HG02970 (cell line): ENCODE results near the gene GGA2.
"Not testable (repeated sequence)": the region's sequence is repeated elsewhere in the genome, so short reads cannot be mapped to it uniquely, and the experiment has no call there.

Experiments
- ATAC-seq: cut with Tn5 transposase; IDR thresholded peaks from one replicate; pipeline ENCODE4 v1.9.1; 2021; ENCODE audit warnings: mild to moderate bottlenecking, moderate library complexity, moderate number of reproducible peaks; ENCODE audit not compliant: unreplicated experiment, low FRiP score

The GGA2 gene

DNA sequence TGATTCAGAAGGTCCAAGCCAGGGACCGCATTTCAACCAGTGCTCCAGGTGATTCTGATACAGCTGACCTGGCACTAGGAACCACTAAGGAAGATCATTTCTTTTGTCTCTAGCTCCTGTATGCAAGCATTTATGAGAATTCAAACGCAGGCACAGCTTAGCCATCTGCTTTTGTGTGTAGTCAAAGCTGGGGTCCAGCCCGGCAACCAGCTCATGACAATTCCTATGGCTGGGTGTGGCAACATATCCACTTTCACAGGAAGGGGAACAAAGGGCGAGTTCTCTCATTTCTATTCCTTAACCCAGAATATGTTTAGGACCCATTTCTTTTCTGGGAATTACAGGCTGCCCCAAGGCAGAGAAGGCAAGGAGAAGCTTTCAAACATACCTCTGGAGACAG, 30.0 kb downstream of the GGA2 start:
- no peak for ATAC-seq

DNA sequence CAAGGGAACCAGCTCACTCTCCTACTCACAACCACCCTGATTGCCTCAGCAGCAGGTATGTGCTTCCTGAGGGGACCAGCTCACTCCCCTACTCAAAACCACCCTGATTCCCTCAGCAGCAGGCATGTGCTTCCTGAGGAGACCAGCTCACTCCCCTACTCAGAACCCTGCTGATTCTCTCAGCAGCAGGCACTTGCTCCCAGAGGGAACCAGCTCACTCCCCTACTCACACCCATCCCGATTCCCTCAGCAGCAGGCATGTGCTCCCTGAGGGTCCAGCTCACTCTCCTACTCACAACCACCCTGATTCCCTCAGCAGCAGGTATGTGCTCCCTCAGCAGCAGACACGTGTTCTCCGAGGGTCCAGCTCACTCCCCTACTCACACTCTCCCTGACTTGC, 31.2 kb downstream of the GGA2 start:
- ATAC-seq, result no peak

DNA sequence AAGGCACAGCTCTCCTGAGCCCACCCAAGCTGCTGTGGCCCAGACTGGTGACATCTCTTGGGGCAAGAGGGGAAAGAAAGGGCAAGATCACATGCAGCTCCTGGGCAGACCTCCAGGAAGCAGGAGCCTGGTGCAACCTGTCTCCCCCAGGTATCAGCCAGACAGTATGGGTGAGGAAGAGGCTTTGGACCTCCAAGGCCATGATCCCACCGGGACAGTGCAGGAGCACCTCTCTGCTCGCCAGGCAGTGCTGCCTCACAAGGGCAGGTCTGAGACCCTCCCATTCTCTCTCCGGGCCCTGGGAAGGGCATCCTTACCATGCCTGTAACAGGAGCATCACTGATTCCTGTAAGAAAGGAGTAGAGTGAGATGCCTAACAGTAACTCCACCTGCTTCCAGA, 31.7 kb downstream of the GGA2 start:
- no peak for ATAC-seq

DNA sequence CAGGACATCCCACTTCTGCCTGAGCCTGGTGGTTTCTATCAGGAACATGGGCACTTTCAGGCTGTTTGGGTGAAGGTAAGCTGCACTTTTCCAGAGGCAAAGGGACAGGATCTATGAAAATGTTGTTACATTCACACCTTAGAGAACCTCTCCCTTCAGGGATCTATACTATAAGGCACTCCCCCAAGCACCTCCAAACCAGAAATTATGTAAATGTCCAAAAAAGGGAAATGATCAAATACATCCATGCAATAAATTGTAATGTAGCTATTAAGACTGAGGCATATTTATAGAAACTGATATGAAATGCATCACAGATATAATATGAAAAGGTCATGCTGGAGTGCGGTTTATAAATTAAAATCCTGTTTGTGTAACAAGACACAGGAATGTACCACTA, 34.0 kb downstream of the GGA2 start:
- no peak for ATAC-seq

DNA sequence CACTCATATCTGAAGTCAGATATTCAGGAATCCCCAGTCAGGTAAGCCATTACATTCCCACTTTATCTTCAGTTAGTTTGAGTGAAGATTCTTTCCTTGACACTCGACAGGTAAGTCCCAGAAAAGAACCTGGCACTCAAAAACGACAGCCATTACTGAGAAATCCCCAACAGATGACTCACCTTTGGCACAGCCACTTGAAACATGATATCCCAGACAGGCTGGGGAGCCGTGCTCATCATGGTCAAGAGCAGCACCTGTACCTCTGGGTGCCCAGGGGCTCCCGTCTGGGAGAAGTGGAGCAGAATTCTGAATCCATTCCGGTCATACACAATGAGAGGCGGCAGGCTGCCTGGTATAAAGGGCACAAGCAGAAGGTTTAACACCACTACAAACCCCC, 40.5 kb downstream of the GGA2 start:
- ATAC-seq, result no peak

DNA sequence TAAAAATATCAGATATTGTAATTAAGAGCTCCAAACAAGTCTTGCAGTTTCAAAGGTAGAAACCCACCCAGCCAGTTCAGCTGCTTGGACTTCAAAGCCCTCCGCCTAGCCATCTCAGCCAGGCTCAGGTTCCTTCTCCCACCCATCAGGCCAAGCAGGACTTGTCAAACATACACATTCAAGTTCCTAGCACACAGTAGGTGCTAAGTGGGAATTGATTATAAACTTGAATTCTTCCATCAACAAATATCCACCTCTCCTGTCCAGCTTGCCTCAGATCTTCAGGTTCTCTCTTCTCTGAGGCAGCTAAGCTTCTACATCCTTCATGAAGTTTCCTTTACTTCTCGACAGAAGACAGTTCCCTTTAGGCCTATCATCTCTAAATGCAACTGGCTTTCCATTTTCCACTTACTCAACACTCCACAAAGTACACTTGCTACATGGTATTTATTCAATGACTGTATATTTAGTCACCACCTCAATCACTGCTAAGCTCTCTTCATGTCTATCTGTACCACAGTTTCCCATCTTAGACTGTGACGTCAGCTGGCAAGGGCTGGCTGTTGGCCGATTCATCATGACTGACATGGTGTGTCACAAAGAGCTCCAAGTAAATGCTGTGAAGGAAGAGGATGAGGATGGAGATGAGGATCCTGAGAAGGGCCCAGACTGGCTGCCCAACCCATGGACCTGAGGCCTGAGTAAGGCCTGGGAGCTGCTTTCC, 44.0 kb downstream of the GGA2 start:
- ATAC-seq, result no peak

DNA sequence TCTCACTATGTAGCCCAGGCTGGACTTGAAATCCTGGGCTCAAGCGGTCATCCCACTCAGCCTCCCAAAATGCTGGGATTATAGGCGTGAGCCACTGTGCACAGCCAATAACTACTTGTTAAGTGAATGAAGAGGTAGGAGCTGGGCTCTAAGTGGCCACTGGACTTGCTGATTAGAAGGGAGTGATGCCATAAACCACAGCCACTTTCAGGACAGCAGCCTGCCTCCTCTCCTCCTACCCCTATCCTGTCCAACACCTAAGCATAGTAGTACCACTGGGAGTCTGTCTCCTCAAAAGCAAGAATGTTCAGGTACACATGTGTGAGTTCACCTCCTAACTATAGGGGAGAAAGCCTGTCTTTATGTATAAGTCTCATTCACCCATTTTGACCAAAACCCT, 45.1 kb downstream of the GGA2 start:
- ATAC-seq, result no peak

DNA sequence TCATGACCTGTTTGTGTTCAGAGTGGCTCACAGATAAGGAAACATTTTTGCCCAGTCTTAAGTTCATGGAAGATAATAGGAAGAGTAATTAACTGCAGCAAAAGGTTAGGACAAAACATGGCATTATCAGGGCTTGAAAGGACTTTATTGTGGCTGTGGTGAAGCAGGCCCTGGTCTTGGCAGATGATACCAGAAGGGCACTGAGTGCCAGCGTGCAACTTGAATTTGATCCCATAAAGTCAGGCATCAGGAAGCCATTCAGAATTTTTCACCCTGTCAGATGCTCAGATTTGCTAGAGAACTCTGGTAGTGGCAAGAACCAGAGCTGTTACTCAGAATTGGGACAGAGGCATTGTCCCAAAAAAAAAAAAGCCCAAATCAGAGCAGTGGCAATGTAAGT, 46.1 kb downstream of the GGA2 start:
- ATAC-seq, result no peak

DNA sequence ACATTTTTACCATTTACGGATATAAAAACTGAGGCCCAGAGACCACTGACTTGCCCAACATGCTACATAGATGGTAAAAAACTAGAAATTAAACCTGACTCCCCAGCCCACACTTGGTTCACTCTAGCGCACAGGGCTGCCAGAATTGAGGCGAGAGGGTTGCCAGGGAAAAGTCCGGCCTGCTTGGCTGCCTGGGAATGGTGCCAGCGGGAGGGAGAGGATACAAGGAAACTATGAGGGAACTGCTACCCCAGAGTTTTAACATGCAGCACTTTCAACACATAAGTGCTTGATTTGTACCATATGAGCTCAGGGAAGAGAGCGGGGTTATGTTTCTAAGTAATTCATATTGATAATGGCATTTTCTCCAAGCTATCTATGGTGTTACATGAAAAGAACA, 47.3 kb downstream of the GGA2 start:
- ATAC-seq, result not testable (repeated sequence)

DNA sequence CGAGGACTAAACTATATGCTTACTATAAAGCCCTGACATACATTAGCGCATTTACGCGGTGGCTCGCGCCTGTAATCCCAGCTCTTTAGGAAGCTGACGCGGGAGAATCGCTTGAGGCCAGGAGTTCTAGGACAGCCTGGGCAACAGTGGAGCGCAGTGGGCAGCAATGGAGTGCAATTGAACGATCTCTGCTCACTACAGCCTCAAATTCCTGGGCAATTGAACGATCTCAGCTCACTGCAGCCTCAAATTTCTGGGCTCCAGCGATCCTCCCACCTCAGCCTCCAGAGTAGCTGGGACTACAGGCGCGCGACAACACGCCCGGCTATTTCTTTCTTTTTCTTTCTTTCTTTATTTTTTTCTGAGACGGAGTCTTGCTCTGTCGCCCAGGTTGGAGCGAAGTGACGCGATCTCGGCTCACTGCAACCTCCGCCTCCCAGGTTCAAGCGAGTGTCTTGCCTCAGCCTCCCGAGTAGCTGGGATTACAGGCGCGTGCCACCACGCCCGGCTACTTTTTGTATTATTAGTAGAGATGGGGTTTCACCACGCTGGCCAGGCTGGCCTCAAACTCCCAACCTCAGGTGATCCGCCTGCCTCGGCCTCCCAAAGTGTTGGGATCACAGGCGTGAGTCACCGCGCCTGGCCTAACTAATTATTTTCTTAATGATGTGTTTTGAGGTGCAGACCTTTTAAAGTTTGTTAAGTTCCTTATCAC, 56.8 kb downstream of the GGA2 start:
- no peak for ATAC-seq

DNA sequence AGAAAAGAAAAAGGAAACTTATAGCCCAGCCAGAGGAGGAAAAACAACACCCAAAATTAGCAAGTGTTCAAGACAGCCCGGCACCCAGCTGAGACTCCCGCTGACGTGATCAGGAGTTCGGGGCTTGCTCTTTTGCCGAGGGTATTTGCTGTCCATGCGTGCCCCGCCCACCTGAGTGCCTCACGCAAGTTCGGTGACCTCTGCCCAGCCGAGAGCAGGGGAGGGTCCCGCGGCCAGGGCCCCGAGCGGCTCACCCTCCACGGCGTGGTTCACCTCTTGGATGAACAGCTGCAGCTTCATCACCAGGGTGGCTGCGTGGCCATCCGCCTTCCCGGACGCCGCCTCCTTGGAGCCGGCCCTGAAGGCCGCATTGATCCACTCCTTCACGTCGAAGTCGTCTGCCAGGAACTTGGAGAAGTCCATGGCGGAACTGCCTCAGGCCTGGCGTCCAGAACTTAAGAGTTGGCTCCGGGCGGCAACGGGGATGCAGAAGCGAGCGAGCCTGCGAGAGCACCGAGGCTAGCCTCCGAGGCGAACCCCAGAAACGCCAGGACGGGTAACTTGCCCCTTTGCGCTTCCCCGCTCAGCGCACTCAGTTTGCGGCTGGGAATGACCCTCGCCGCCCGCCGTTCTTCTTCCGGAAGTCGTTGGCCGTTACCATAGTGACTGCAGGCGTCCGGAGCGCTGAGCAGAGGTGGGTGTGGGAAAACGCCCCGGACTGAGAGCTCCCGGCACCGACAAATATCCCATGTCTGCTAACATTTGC, 57.5 kb downstream of the GGA2 start, which contains the start of gene COG7:
Gene COG7 (minus strand): TSS at position 618 of the 766 bp plus-strand sequence. CDS start 195 bp downstream, at position 423.
- peak; percentile 61 for ATAC-seq

DNA sequence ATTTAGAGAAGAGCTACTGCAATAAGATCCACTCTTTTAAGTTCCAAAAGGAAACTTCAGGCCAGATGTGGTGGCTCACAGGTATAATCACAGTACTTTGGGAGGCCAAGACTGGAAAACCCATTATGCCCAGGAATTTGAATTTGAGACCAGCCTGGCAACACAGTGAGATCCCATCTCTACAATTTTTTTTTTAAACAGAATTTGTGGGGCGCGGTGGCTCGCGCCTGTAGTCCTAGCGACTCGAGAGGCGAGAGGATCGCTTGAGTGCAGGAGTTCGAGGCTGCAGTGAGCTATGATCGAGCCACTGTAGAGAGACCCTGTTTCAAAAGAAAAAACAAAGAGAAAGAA, 58.1 kb downstream of the GGA2 start:
- no peak for ATAC-seq

DNA sequence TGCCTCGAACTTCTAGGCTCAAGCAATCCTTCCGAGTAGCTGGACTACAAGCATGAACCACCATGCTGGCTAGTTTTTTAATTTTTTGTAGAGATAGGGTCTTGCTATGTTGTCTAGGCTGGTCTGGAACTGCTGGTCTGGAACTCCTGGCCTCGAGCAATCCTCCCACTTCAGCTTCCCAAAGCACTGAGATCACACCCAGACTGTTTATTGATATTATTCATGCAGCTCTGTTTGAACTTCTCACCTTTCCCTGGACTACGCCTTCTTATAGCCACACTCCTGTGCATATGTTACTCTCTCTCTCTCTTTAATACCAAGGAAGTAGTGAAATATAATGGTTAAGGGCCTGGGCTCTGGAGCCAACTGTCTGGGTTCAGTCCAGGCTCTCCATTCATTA, 61.9 kb downstream of the GGA2 start:
- ATAC-seq, result no peak

DNA sequence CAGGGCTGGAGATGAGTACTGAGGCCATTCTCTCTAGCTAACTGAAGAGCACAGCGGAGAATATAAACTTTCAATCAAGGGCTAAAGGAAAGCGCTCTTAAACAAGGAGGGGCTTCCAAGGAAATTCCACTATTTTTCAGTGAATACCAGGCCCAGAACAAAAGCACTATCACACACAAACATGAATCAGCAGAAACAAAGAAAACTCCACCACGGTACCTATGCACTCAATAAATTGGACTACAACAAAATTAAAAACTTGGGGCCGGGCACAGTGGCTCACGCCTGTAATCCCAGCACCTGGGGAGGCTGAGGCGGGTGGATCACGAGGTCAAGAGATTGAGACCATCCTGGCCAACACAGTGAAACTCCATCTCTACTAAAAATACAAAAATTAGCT, 72.8 kb downstream of the GGA2 start:
- ATAC-seq, result not testable (repeated sequence)

DNA sequence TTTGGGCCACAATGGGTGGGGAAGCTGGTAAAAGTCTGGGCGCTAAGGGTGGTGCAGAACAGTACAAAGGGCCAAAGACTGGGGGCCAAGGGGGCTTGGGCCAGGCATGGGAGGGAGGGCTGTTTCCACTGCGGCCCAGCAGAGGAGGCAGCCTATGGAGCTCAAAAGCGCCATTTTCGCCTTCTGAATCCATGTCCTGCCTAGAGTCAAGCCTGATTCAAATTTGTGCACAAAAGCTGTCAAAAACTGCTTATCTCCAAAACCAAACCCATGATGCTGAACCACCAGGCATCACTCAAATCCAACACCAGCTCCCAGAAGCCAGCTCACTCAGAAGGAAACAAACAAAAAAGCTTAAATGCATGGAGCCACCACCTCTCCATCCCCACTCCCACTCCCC, 73.3 kb downstream of the GGA2 start:
- no peak for ATAC-seq

DNA sequence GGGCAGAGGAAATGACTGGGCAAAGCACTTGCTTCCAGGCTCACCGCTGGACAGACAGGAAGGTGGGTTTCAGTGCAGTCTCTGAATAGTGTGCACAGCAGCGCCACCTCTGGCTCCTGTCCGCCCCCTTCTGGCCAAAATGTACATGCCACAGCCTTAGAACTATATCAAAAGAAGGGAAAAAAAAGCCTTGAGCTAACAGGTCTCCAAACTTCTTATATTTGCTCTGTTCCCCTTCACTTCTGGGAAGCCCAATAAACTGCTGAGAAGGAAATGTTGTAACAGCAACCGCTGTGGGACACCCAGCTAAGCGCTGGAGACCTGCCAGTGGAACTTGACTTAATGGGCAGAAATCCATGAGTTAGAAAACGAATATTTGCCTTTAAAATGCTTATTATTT, 74.8 kb downstream of the GGA2 start:
- no peak for ATAC-seq

DNA sequence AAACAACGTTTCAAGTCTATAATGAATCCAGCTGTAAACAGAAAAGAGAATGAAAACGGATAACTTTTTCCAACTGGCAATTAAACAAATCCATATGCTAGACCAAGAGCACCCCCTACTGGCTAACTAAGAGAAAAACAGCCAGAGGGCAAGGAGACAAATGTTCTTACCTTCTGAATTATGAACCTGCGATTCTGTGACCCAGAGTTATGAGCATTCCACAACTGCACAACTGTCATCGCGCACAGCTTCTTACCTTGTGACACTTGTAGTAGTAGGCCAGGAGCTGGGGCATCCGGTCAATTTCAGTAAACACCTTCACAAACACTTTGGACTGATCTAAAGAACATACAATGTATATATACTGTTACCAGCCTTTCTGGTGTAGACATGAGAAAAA, 75.9 kb downstream of the GGA2 start:
- ATAC-seq, result no peak

DNA sequence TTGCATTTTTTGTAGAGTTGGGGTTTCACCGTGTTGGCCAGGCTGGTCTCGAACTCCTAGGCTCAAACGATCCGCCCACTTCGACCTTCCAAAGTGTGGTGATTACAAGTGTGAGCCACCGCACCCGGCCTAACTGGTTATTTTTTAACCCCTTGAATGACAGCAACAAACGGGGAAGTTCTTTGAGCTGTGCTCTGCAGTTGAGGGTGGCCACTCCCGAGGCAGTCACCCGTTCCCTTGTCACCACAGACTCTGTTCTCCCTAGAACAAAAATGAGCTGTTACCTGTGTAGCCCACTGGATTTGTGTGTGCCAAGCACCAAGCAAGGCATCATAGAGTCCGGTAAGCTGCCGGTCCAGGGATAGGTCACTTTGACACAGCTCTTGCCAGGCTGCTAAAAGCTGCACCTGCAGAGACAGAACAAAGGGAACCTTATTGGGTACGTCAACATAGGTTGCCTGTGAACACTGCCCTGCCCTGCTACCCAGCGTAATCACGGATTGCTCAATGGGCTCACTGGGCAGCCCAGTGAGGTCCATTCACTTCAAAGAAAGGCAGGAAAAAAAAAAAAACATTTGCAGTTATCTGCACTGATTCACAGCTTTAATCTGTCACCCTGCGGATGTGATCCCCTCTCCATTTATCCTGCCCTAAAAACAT, 76.9 kb downstream of the GGA2 start:
- no peak for ATAC-seq

DNA sequence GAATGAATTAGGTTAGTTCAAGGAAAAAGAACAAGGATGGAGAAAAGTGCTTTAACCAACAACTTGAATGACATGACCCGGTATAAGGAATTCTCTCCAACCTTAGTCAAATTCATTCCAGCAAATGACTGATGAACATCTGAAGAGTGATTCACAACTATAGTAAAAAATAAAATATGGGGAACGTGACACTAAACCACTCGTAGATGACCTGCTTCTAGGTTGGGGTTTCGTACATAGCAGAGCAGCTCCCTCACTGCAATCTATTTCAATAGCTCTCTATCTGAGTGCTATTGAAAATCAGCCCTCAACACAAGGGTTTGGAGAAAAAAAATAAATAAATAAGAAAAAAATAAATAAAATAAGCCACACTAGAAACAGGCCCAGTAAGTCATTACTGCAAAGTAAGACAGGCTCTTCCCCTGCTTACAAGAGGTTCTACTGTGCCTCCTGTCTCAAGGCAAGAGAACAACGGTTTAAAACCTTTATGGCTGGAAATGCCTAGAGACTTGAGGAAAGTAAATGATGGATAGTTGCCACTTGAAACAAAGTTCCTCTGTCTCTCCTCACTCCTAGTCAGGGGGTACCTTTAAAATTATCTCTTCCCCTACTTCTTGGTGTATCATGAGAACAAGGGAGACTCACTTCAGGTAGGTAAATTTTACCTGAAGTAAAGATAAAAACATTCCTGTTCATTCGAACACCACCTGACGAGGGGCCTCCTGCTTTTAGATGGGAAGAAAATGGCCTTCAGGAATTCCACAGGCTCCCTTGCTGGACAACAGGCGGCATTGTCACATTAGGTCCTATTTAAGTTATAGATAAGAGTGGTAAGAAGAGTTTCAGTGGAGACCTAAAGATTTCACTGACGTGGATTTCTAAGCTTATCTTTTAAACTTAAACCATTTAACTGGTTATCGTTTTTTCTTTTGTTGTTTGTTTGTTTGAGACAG, 77.8 kb downstream of the GGA2 start:
- ATAC-seq, result no peak

DNA sequence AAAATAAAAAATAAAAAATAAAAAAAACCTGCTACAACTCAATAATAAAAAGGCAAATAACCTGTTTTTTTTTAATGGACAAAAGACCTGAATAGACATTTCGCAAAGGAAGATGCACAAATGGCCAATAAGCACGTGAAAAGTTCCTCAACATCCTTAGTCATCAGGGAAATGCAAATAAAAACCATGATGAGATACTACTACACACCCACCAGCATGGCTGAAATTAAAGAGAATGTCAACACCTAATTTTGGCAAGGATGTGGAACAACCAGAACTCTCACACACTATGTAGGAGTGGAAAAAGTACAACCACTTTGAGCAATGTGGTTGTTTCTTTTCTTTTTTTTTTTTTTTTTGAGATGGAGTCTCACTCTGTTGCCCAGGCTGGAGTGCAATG, 81.9 kb downstream of the GGA2 start:
- no peak for ATAC-seq
